ENCODE measurements around the gene NPAS2. TPM values are rescaled to one million over a fixed set of nuclear protein-coding genes. Genes with fewer than 3 reads are reported as not detected.

Gene NPAS2
- total RNA-seq, 4 donors from 2014 or later, result 6.1 to 29.8 (median 24.3) TPM

GRCh38 chr2:100840519-100840918 lies 20.6 kb downstream of the NPAS2 start:
- DNase-seq (ENCODE audit: low spot score) (no peak), ATAC-seq (ENCODE audit: low FRiP score) (no peak)
- no peak for TF ChIP-seq CTCF (IDR thresholded peaks at IDR 0.05)

GRCh38 chr2:100842241-100842922 lies 22.4 kb downstream of the NPAS2 start:
- TF ChIP-seq CTCF (IDR thresholded peaks at IDR 0.05), result no peak
- ATAC-seq (ENCODE audit: low FRiP score) (no peak), DNase-seq (ENCODE audit: low spot score) (no peak)

- ATAC-seq (ENCODE audit: low FRiP score), result no peak
- DNase-seq (ENCODE audit: low spot score), result no peak
- TF ChIP-seq CTCF (IDR thresholded peaks at IDR 0.05), result no peak
Measured at GRCh38 chr2:100844514-100844913, 24.6 kb downstream of the NPAS2 start.

GRCh38 chr2:100845141-100845991 lies 25.4 kb downstream of the NPAS2 start:
- ATAC-seq (ENCODE audit: low FRiP score) (no peak), DNase-seq (ENCODE audit: low spot score) (no peak)
- no peak for TF ChIP-seq CTCF (IDR thresholded peaks at IDR 0.05)

GRCh38 chr2:100846716-100847115 lies 26.8 kb downstream of the NPAS2 start:
- ATAC-seq (ENCODE audit: low FRiP score) (no peak), DNase-seq (ENCODE audit: low spot score) (no peak)
- TF ChIP-seq CTCF (IDR thresholded peaks at IDR 0.05), result no peak

- ATAC-seq (ENCODE audit: low FRiP score) (no peak), DNase-seq (ENCODE audit: low spot score) (no peak)
- no peak for TF ChIP-seq CTCF (IDR thresholded peaks at IDR 0.05)
Measured at GRCh38 chr2:100852447-100852846, 32.5 kb downstream of the NPAS2 start.

Measured in omental fat pad (tissue), 4 donors.